Measurements from ENCODE around the gene NFKBIE. TPM values are rescaled to one million over a fixed set of nuclear protein-coding genes. Genes with fewer than 3 reads are reported as not detected.

Gene NFKBIE
- total and polyA plus RNA-seq, 2 of the 13 experiments (the other 11 are each of a cell fraction or from before 2014, with no cell fraction given), result 6.7 to 14.5 TPM

DNA sequence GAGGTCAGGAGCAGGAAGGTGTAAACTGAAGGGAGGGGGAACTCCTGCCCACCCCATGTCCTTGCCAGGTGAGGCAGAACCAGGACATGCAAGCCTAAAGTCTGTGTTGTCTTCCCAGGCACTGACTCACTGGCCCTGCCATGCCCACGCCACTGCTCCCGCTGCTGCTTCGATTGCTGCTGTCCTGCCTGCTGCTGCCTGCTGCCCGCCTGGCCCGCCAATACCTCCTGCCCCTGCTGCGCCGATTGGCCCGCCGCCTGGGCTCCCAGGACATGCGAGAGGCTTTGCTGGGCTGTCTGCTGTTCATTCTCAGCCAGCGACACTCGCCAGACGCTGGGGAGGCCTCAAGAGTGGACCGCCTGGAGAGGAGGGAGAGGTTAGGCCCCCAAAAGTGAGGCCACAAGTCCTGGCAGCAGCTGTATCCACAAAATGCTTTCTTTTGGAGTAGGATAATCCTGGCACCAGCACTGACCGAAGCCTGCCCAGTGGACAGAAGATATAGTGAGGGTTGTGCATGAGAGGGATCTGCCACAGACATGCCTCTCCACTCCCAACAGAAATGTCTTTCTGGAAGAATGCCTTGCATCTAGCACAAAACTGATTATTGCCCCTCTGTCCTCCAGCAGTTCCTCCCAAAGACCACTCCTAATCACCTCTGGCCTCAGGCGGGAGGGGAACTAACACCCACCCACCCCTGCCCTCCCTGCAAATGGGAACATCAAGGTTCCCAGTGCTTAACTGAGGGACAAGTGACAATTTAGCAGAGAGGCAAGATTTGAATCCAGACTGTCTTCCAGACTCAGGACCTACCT lies 47.8 kb downstream of the NFKBIE start (continued):
- TF ChIP-seq, protein P1, sequence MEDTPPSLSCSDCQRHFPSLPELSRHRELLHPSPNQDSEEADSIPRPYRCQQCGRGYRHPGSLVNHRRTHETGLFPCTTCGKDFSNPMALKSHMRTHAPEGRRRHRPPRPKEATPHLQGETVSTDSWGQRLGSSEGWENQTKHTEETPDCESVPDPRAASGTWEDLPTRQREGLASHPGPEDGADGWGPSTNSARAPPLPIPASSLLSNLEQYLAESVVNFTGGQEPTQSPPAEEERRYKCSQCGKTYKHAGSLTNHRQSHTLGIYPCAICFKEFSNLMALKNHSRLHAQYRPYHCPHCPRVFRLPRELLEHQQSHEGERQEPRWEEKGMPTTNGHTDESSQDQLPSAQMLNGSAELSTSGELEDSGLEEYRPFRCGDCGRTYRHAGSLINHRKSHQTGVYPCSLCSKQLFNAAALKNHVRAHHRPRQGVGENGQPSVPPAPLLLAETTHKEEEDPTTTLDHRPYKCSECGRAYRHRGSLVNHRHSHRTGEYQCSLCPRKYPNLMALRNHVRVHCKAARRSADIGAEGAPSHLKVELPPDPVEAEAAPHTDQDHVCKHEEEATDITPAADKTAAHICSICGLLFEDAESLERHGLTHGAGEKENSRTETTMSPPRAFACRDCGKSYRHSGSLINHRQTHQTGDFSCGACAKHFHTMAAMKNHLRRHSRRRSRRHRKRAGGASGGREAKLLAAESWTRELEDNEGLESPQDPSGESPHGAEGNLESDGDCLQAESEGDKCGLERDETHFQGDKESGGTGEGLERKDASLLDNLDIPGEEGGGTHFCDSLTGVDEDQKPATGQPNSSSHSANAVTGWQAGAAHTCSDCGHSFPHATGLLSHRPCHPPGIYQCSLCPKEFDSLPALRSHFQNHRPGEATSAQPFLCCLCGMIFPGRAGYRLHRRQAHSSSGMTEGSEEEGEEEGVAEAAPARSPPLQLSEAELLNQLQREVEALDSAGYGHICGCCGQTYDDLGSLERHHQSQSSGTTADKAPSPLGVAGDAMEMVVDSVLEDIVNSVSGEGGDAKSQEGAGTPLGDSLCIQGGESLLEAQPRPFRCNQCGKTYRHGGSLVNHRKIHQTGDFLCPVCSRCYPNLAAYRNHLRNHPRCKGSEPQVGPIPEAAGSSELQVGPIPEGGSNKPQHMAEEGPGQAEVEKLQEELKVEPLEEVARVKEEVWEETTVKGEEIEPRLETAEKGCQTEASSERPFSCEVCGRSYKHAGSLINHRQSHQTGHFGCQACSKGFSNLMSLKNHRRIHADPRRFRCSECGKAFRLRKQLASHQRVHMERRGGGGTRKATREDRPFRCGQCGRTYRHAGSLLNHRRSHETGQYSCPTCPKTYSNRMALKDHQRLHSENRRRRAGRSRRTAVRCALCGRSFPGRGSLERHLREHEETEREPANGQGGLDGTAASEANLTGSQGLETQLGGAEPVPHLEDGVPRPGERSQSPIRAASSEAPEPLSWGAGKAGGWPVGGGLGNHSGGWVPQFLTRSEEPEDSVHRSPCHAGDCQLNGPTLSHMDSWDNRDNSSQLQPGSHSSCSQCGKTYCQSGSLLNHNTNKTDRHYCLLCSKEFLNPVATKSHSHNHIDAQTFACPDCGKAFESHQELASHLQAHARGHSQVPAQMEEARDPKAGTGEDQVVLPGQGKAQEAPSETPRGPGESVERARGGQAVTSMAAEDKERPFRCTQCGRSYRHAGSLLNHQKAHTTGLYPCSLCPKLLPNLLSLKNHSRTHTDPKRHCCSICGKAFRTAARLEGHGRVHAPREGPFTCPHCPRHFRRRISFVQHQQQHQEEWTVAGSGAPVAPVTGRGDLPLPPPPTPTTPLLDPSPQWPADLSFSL (CRISPR knock-in tag; IDR thresholded peaks at IDR 0.05), result no peak
- TF ChIP-seq ZNF460 (CRISPR knock-in tag; IDR thresholded peaks at IDR 0.05; ENCODE audit: borderline replicate concordance) (no peak), CREB1 (IDR thresholded peaks at IDR 0.05) (no peak), CREB1 (CRISPR knock-in tag; IDR thresholded peaks at IDR 0.05) (no peak), ZNF3 (CRISPR knock-in tag; IDR thresholded peaks at IDR 0.05) (no peak), MTA1 (CRISPR knock-in tag; IDR thresholded peaks at IDR 0.05; ENCODE audit: borderline replicate concordance) (no peak), CEBPB (IDR thresholded peaks at IDR 0.05; ENCODE audit: borderline replicate concordance, low read depth, low read length) (no peak), ZNF501 (CRISPR knock-in tag; IDR thresholded peaks at IDR 0.05) (peak; percentile 34; the same call in 1 of the 2 replicates), ZNF121 (CRISPR knock-in tag; IDR thresholded peaks at IDR 0.05) (0 out of 2 replicates have a peak, but pooled peaks have one; percentile 31), HOXA3 (CRISPR knock-in tag; IDR thresholded peaks at IDR 0.05) (no peak), SPEN (CRISPR knock-in tag; IDR thresholded peaks at IDR 0.05; ENCODE audit: low read depth) (no peak), ZNF569 (CRISPR knock-in tag; IDR thresholded peaks at IDR 0.05; ENCODE audit: borderline replicate concordance) (no peak), RORA (CRISPR knock-in tag; IDR thresholded peaks at IDR 0.05) (no peak), BRD4 (CRISPR knock-in tag; IDR thresholded peaks at IDR 0.05) (no peak), RBM22 (optimal IDR thresholded peaks at IDR 0.05; ENCODE audit: low read length) (no peak), ZNF30 (CRISPR knock-in tag; IDR thresholded peaks at IDR 0.05) (0 out of 2 replicates have a peak, but pooled peaks have one; percentile 84), BRCA1 (CRISPR knock-in tag; IDR thresholded peaks at IDR 0.05) (no peak), ZSCAN25 (CRISPR knock-in tag; IDR thresholded peaks at IDR 0.05) (no peak), SMARCE1 (IDR thresholded peaks at IDR 0.05; ENCODE audit: borderline replicate concordance) (no peak), POLR2A (IDR thresholded peaks at IDR 0.05; ENCODE audit: insufficient read depth in 1 of 2, low read depth in 2 of 2, low read length in 2 of 2) (no peak), SRF (IDR thresholded peaks at IDR 0.05; ENCODE audit: low read depth, low read length) (no peak)
- TF ChIP-seq, protein P2, sequence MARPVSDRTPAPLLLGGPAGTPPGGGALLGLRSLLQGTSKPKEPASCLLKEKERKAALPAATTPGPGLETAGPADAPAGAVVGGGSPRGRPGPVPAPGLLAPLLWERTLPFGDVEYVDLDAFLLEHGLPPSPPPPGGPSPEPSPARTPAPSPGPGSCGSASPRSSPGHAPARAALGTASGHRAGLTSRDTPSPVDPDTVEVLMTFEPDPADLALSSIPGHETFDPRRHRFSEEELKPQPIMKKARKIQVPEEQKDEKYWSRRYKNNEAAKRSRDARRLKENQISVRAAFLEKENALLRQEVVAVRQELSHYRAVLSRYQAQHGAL (CRISPR knock-in tag; IDR thresholded peaks at IDR 0.05; ENCODE audit: not compliant biosample characterization), result no peak
- TF ChIP-seq, protein P3, sequence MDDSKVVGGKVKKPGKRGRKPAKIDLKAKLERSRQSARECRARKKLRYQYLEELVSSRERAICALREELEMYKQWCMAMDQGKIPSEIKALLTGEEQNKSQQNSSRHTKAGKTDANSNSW (CRISPR knock-in tag; IDR thresholded peaks at IDR 0.05; ENCODE audit: borderline replicate concordance), result no peak
- TF ChIP-seq, protein P4, sequence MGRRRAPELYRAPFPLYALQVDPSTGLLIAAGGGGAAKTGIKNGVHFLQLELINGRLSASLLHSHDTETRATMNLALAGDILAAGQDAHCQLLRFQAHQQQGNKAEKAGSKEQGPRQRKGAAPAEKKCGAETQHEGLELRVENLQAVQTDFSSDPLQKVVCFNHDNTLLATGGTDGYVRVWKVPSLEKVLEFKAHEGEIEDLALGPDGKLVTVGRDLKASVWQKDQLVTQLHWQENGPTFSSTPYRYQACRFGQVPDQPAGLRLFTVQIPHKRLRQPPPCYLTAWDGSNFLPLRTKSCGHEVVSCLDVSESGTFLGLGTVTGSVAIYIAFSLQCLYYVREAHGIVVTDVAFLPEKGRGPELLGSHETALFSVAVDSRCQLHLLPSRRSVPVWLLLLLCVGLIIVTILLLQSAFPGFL (CRISPR knock-in tag; IDR thresholded peaks at IDR 0.05), result no peak

All from HepG2 (cell line).